HT-29 (cell line): ENCODE data around the gene KLHL30. TPM values are rescaled to one million over a fixed set of nuclear protein-coding genes. Genes with fewer than 3 reads are reported as not detected.

ENCODE experiments used
- DNase-seq: peaks from one replicate; pipeline ENCODE4 v3.0.0-alpha.2; 2015; ENCODE audit warnings: low spot score
- total RNA-seq: library from RNA; depleted of rRNA; stranded (reverse); fragments of >200 nt; shearing (Covaris generic); gene quantifications from 2 replicates; pipeline ENCODE4 v1.2.3, GENCODE V29; 2014; rRNA removed

KLHL30 gene
- total RNA-seq, 1 experiment from 2014 or later, result 1.7 TPM

- DNase-seq, result no peak
Observed at GRCh38 chr2:238182362-238182761, 43.9 kb downstream of the KLHL30 start.

- no peak for DNase-seq
Observed at GRCh38 chr2:238183821-238184220, 45.4 kb downstream of the KLHL30 start.

- no peak for DNase-seq
Observed at GRCh38 chr2:238187618-238188548, 49.4 kb downstream of the KLHL30 start.

GRCh38 chr2:238190445-238190844 is 52.0 kb downstream of the KLHL30 start:
- no peak for DNase-seq

Other genes with a start within 250 kb of the KLHL30 start
- 35.7 and 40.1 TPM in 2 replicates for gene UBE2F, start 171.7 kb upstream of the KLHL30 start, total RNA-seq
- 41.6 and 45.6 TPM in 2 replicates for gene SCLY, start 77.7 kb upstream of the KLHL30 start, total RNA-seq
- not detected in 2 replicates for gene ESPNL, start 38.3 kb upstream of the KLHL30 start, total RNA-seq
- 4.0 and 4.5 TPM in 2 replicates for gene ERFE, start 20.3 kb downstream of the KLHL30 start, total RNA-seq
- gene ILKAP, start 65.0 kb downstream of the KLHL30 start, total RNA-seq, result 27.5 and 28.1 TPM in 2 replicates
- 113 and 134 TPM in 2 replicates for gene HES6, start 101.4 kb downstream of the KLHL30 start, total RNA-seq
- gene PER2, start 149.9 kb downstream of the KLHL30 start, total RNA-seq, result 26.6 and 28.3 TPM in 2 replicates
- 2.4 and 3.6 TPM in 2 replicates for gene TRAF3IP1, start 181.8 kb downstream of the KLHL30 start, total RNA-seq